A549 (cell line): Measurements from ENCODE around the gene SH2D1B. TPM values are rescaled to one million over a fixed set of nuclear protein-coding genes. Genes with fewer than 3 reads are reported as not detected.

Experiments
- ATAC-seq, 2 experiments: fragments of 200-7000 bp in 1 of 2; fragments of >200 bp in 1 of 2; cut with Nextera tagmentation in 1 of 2; cut with Tn5 transposase in 1 of 2; 3 replicates each; pipeline versions ENCODE4 v1.8.0 to v1.9.1; 2018 to 2020; ENCODE audit warnings: mild to moderate bottlenecking in 1 of 2, moderate library complexity in 1 of 2
- CTCF ChIA-PET: fragments of 300-600 bp; sonication (Branson Sonifier 250); formaldehyde crosslinking; extraction: SDS; loops from one replicate; lab custom pipeline; 2021; ENCODE audit warnings: antibody characterized with exemption, inconsistent platforms; lab: Yijun Ruan, JAX
- POLR2A ChIA-PET: fragments of 350-600 bp; formaldehyde crosslinking; extraction: SDS; loops from one replicate; lab custom pipeline; 2021; ENCODE audit warnings: antibody characterized with exemption, inconsistent platforms; lab: Yijun Ruan, JAX
- DNase-seq, 2 experiments: peaks; one replicate each; pipeline versions ENCODE4 v3.0.0 to v3.0.0-alpha.2; 2011 to 2016; ENCODE audit warnings: low read depth in 1 of 2, low spot score in 1 of 2
- FAIRE-seq: peaks from 2 replicates; lab custom pipeline; 2011; peaks lifted over from hg19 to GRCh38; lab: Jason Lieb, UNC
- H3K27ac ChIP-seq, 2 experiments: fragments of >200 bp; sonication (Bioruptor Twin); formaldehyde crosslinking; 3 replicates each; pipeline ENCODE4 v1.5.1; 2016 to 2017
- H3K4me1 ChIP-seq: fragments of >200 bp; sonication (Bioruptor Twin); formaldehyde crosslinking; 3 replicates; pipeline ENCODE4 v1.6.1; 2016
- H3K4me2 ChIP-seq: fragments of >200 bp; sonication (Bioruptor Twin); formaldehyde crosslinking; 3 replicates; pipeline ENCODE4 v1.6.1; 2016
- H3K4me3 ChIP-seq: fragments of >200 bp; sonication (Bioruptor Twin); formaldehyde crosslinking; 3 replicates; pipeline ENCODE4 v1.5.1; 2016
- H3K9me3 ChIP-seq: fragments of >200 bp; sonication (Bioruptor Twin); formaldehyde crosslinking; 3 replicates; pipeline ENCODE4 v1.6.1; 2016
- BHLHE40 ChIP-seq: IDR thresholded peaks from 2 replicates; pipeline ENCODE4 v1.6.1; 2012; ENCODE audit warnings: low read depth, low read length, inconsistent platforms
- CBX2 ChIP-seq: fragments of 200-600 bp; sonication (generic); IDR thresholded peaks from 2 replicates; pipeline ENCODE4 v1.6.1; 2016; ENCODE audit warnings: low read depth, mild to moderate bottlenecking, borderline replicate concordance
- CEBPB ChIP-seq, 2 experiments: fragments of >200 bp in 1 of 2; sonication (Bioruptor Twin) in 1 of 2; formaldehyde crosslinking in 1 of 2; IDR thresholded peaks; 2 replicates each; pipeline ENCODE4 v1.6.1; 2012 to 2016
- CHD2 ChIP-seq: fragments of 150-350 bp; IDR thresholded peaks from 2 replicates; pipeline ENCODE4 v1.6.1; 2014; ENCODE audit warnings: low read length; ENCODE audit not compliant: partially characterized antibody
- CHD4 ChIP-seq: fragments of 200-600 bp; sonication (generic); IDR thresholded peaks from 2 replicates; pipeline ENCODE4 v1.6.1; 2016; ENCODE audit warnings: antibody characterized with exemption, mild to moderate bottlenecking, borderline replicate concordance
- ESRRA ChIP-seq: fragments of 150-350 bp; IDR thresholded peaks from 2 replicates; pipeline ENCODE4 v1.6.1; 2014; ENCODE audit warnings: mild to moderate bottlenecking, low read length, borderline replicate concordance
- GATA3 ChIP-seq: IDR thresholded peaks from 2 replicates; pipeline ENCODE4 v1.6.1; 2012; ENCODE audit warnings: borderline replicate concordance
- HEYL ChIP-seq: fragments of 250-450 bp; sonication (Bioruptor Pico); IDR thresholded peaks from 2 replicates; pipeline ENCODE4 v1.8.0; 2021; ENCODE audit warnings: mild to moderate bottlenecking, moderate library complexity
- HOXA7 ChIP-seq: fragments of 250-450 bp; sonication (Bioruptor Pico); IDR thresholded peaks from 2 replicates; pipeline ENCODE4 v1.5.0; 2020; ENCODE audit warnings: mild to moderate bottlenecking, moderate library complexity
- JUN ChIP-seq, 2 experiments: fragments of >200 bp; sonication (Bioruptor Twin); formaldehyde crosslinking; IDR thresholded peaks; 2 replicates in 1 of 2; 3 replicates in 1 of 2; pipeline ENCODE4 v1.6.1; 2016 to 2017
- KDM5A ChIP-seq: fragments of 200-600 bp; sonication (generic); IDR thresholded peaks from 2 replicates; pipeline ENCODE4 v1.6.1; 2016; ENCODE audit warnings: antibody characterized with exemption, mild to moderate bottlenecking
- MAZ ChIP-seq: fragments of 150-350 bp; IDR thresholded peaks from 2 replicates; pipeline ENCODE4 v1.6.1; 2014; ENCODE audit warnings: antibody characterized with exemption, low read depth, low read length, borderline replicate concordance
- MYC ChIP-seq: IDR thresholded peaks from 2 replicates; pipeline ENCODE4 v1.6.1; 2012; ENCODE audit warnings: mild to moderate bottlenecking, inconsistent platforms, low read length, improper control_type of control experiment, borderline replicate concordance
- NFE2L2 ChIP-seq: fragments of 150-350 bp; conservative IDR thresholded peaks from 2 replicates; pipeline ENCODE4 v1.6.1; 2014; ENCODE audit warnings: low read length
- NPAS2 ChIP-seq: fragments of 250-450 bp; sonication (Bioruptor Pico); IDR thresholded peaks from 2 replicates; pipeline ENCODE4 v1.8.0; 2022; ENCODE audit warnings: mild to moderate bottlenecking, moderate library complexity, borderline replicate concordance
- POLR2A ChIP-seq: IDR thresholded peaks from 2 replicates; pipeline ENCODE4 v1.6.1; 2012; ENCODE audit warnings: mild to moderate bottlenecking, low read length
- RARB ChIP-seq: fragments of 250-450 bp; sonication (Bioruptor Pico); IDR thresholded peaks from 2 replicates; pipeline ENCODE4 v1.8.0; 2021; ENCODE audit warnings: mild to moderate bottlenecking, moderate library complexity
- ZC3H11A ChIP-seq: fragments of 450-650 bp; IDR thresholded peaks from 2 replicates; pipeline ENCODE4 v1.6.1; 2014; ENCODE audit warnings: antibody characterized with exemption, mild to moderate bottlenecking
- ZNF302 ChIP-seq: fragments of 250-450 bp; sonication (Bioruptor Pico); IDR thresholded peaks from 2 replicates; pipeline ENCODE4 v1.9.0; 2021; ENCODE audit warnings: inconsistent platforms, mild to moderate bottlenecking, moderate library complexity
- ZSCAN20 ChIP-seq: fragments of 250-450 bp; sonication (Bioruptor Pico); IDR thresholded peaks from 2 replicates; pipeline ENCODE4 v1.8.0; 2022; ENCODE audit warnings: mild to moderate bottlenecking, moderate library complexity
- WGBS: methylation state at CpG from one replicate; pipeline ENCODE4 v1.1.6; 2017; ENCODE audit errors: missing lambda C conversion rate; 5-methylcytosine and 5-hydroxymethylcytosine counted together
- polyA plus RNA-seq, 4 experiments: library from polyadenylated mRNA; depleted of rRNA in 3 of 4; stranded (reverse); fragments of >200 nt; fragmentation: RNase III in 1 of 4; extraction: RNeasy Plus Mini Kit Qiagen cat#74134 plus additional on column Dnase treatment in 1 of 4; gene quantifications; 2 replicates in 3 of 4; 3 replicates in 1 of 4; pipeline ENCODE4 v1.2.3, GENCODE V29; 2011 to 2017
- TF ChIP-seq, protein P1 (sequence below): fragments of >200 bp; sonication (Bioruptor Twin); formaldehyde crosslinking; IDR thresholded peaks from 3 replicates; pipeline ENCODE4 v1.5.1; 2016
- TF ChIP-seq, protein P2 (sequence below): fragments of >200 bp; sonication (Bioruptor Twin); formaldehyde crosslinking; IDR thresholded peaks from 3 replicates; pipeline ENCODE4 v1.6.1; 2016

The SH2D1B gene
- polyA plus RNA-seq, 2 of the 4 experiments (the other 2 are of a cell fraction) = 0.04 TPM; not detected in 1

DNA sequence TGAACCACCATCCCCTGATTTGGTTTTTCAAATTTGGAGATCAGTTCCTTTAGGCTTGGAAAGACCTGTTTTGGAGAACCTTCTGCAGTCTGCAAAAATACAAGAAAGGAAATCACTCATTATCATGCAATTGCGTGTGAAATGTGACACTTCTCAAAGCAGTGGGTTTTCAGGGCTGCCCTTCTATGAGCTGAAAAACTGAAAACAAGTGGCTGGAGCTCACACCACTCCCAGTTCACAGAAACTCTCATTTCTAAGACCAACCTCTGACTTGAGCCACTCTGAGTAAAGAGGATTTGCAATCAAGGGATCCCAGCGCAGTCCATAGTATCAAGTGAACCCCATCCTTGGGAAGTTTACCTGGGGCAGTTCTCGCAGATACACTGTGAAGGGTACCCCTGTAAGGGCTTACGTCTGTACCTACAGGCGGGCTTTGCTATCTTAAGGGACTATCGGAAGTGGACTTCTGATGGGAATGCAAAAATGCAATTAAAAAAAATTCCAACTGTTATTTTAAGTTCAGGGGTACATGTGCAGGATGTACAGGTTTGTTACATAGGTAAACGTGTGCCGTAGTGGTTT is 12.8 kb downstream of the SH2D1B start:
- H3K4me2 ChIP-seq = no peak overlapping the region
- WGBS = 63% methylated on average over 8 of the region's 8 CpGs
- H3K27ac ChIP-seq = no peak overlapping the region
- no peak overlapping the region for H3K4me3 ChIP-seq
- TF ChIP-seq MAZ (no peak), JUN (IDR thresholded peaks at IDR 0.05) (no peak), ESRRA (no peak)
- DNase-seq (no peak), ATAC-seq (no peak), FAIRE-seq (no peak)
- no peaks in the 10 kb centered on the region for H3K4me1 ChIP-seq
- CTCF ChIA-PET = no interaction called here
- POLR2A ChIA-PET = no interaction called here
- H3K9me3 ChIP-seq = no peaks in the 10 kb centered on the region

GRCh38 chr1:162397943-162398560 is 13.9 kb downstream of the SH2D1B start:
- CTCF ChIA-PET = interaction anchor here (0.7 to 1.3 kb wide), 4 partner anchors 11 to 342 kb away, joined by 3 to 5 read pairs (median 3); partner anchors contain the start of gene C1orf226
- FAIRE-seq = no peak
- ATAC-seq = 0 out of 6 replicates have a peak, but pooled peaks of 1 of the 2 experiments have one; percentile 21

DNA sequence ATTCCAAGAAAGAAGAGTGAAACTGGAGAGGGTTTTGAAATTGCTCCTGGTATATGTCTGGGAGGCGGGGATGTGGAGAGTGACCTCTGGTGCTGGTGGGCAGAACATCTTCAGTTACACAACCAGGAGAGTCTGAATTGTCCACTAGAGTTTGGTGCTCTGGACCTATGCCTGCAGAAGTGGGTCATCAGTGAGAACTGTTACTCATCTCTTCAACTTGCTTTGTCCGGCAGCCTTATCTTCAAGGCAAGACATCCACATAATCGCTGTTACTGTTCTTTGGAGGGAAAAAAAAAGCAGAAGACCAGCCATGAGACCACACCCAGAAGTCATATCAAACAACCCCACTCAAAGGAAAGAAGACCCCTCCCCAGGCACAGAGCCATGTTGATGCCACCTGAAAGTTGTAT is 14.9 kb downstream of the SH2D1B start:
- POLR2A ChIA-PET = no interaction called here
- Histone ChIP-seq H3K4me2 (no peak overlapping the region), H3K9me3 (no peaks in the 10 kb centered on the region), H3K27ac (no peak overlapping the region), H3K4me1 (no peaks in the 10 kb centered on the region), H3K4me3 (no peak overlapping the region)
- peak in 1 of 2 experiments; percentile 15 for DNase-seq
- TF ChIP-seq, protein P1, sequence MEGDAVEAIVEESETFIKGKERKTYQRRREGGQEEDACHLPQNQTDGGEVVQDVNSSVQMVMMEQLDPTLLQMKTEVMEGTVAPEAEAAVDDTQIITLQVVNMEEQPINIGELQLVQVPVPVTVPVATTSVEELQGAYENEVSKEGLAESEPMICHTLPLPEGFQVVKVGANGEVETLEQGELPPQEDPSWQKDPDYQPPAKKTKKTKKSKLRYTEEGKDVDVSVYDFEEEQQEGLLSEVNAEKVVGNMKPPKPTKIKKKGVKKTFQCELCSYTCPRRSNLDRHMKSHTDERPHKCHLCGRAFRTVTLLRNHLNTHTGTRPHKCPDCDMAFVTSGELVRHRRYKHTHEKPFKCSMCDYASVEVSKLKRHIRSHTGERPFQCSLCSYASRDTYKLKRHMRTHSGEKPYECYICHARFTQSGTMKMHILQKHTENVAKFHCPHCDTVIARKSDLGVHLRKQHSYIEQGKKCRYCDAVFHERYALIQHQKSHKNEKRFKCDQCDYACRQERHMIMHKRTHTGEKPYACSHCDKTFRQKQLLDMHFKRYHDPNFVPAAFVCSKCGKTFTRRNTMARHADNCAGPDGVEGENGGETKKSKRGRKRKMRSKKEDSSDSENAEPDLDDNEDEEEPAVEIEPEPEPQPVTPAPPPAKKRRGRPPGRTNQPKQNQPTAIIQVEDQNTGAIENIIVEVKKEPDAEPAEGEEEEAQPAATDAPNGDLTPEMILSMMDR = 0 out of 3 replicates have a peak, but pooled peaks have one; percentile 12
- TF ChIP-seq CBX2 = no peak
- no peak for FAIRE-seq
- CTCF ChIA-PET = interaction anchor here (0.7 to 1.3 kb wide), 3 partner anchors 10 to 341 kb away, joined by 3 to 5 read pairs (median 3); partner anchors contain the start of gene C1orf226
- peak; percentile 69 to 82; a peak in 5 of 6 replicates for ATAC-seq
- WGBS = 79% methylated on average over 3 of the region's 3 CpGs

More at GRCh38 chr1:162397943-162398560, 13.9 kb downstream of the SH2D1B start:
- H3K9me3 ChIP-seq = no peaks in the 10 kb centered on the region
- DNase-seq = no peak
- H3K27ac ChIP-seq = no peak overlapping the region
- 57% methylated on average over 3 of the region's 3 CpGs for WGBS
- H3K4me1 ChIP-seq = no peaks in the 10 kb centered on the region
- POLR2A ChIA-PET = no interaction called here
- no peak overlapping the region for H3K4me2 ChIP-seq
- H3K4me3 ChIP-seq = no peak overlapping the region
- no peak for TF ChIP-seq ZSCAN20 (CRISPR knock-in tag)
- TF ChIP-seq MYC = no peak
- TF ChIP-seq ZNF302 = no peak
- TF ChIP-seq ZC3H11A = no peak
- TF ChIP-seq GATA3 = no peak
- no peak for TF ChIP-seq CHD4
- TF ChIP-seq CEBPB (IDR thresholded peaks at IDR 0.05) = no peak
- TF ChIP-seq NPAS2 (CRISPR knock-in tag) = no peak
- TF ChIP-seq KDM5A = no peak
- no peak for TF ChIP-seq BHLHE40
- TF ChIP-seq HOXA7 (CRISPR knock-in tag) = no peak
- TF ChIP-seq JUN (IDR thresholded peaks at IDR 0.05) = no peak
- no peak for TF ChIP-seq NFE2L2
- no peak for TF ChIP-seq HEYL (CRISPR knock-in tag)
- no peak for TF ChIP-seq RARB
- TF ChIP-seq, protein P2, sequence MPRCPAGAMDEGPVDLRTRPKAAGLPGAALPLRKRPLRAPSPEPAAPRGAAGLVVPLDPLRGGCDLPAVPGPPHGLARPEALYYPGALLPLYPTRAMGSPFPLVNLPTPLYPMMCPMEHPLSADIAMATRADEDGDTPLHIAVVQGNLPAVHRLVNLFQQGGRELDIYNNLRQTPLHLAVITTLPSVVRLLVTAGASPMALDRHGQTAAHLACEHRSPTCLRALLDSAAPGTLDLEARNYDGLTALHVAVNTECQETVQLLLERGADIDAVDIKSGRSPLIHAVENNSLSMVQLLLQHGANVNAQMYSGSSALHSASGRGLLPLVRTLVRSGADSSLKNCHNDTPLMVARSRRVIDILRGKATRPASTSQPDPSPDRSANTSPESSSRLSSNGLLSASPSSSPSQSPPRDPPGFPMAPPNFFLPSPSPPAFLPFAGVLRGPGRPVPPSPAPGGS = no peak
- TF ChIP-seq POLR2A = no peak
- no peak for TF ChIP-seq CHD2
